Lower lobe of right lung (tissue), 2 donors: ENCODE results near the gene TCF7L1. TPM values are rescaled to one million over a fixed set of nuclear protein-coding genes. Genes with fewer than 3 reads are reported as not detected.

ENCODE experiments used
- ATAC-seq, 2 donors: fragments of 200-7000 bp; cut with Tn5 transposase; one replicate each; pipeline ENCODE4 v1.9.1; 2020 to 2022; ENCODE audit warnings: mild to moderate bottlenecking in 2 of 2, moderate library complexity in 2 of 2
- DNase-seq: peaks from one replicate; pipeline ENCODE4 v3.0.0-alpha.2; 2020
- H3K27ac ChIP-seq: fragments of 200-600 bp; one replicate; pipeline ENCODE4 v1.8.0; 2022
- H3K27me3 ChIP-seq: fragments of 200-600 bp; one replicate; pipeline ENCODE4 v1.8.0; 2022; ENCODE audit warnings: low read depth
- H3K36me3 ChIP-seq: fragments of 200-600 bp; one replicate; pipeline ENCODE4 v1.8.0; 2022; ENCODE audit warnings: mild to moderate bottlenecking
- H3K4me1 ChIP-seq: fragments of 200-600 bp; one replicate; pipeline ENCODE4 v1.8.0; 2022
- H3K4me3 ChIP-seq: fragments of 200-600 bp; one replicate; pipeline ENCODE4 v1.8.0; 2022; ENCODE audit warnings: mild to moderate bottlenecking
- H3K9me3 ChIP-seq: fragments of 200-600 bp; one replicate; pipeline ENCODE4 v1.8.0; 2022
- intact Hi-C: fragments of 100-400 bp; cut with DNase I; formaldehyde crosslinking; loops from one replicate; pipeline ENCODE4 v1.11.0; 2022
- total RNA-seq: library from RNA; stranded (reverse); fragmentation: NEBNext Ultra II Directional; extraction: Animal tissue kit (Norgen Biotek cat#: 25700); gene quantifications from one replicate; pipeline ENCODE4 v1.2.1, GENCODE V29; 2021
- TF ChIP-seq, protein P1 (sequence below): fragments of 200-600 bp; IDR thresholded peaks from one replicate; pipeline ENCODE4 v1.8.0; 2022; ENCODE audit warnings: antibody characterized with exemption, mild to moderate bottlenecking
- donor health status: DM: no; HTN: yes; CAD: no; lungs with severe emphysema.

TCF7L1 gene
- total RNA-seq, 1 donor from 2014 or later = 17.1 TPM

DNA sequence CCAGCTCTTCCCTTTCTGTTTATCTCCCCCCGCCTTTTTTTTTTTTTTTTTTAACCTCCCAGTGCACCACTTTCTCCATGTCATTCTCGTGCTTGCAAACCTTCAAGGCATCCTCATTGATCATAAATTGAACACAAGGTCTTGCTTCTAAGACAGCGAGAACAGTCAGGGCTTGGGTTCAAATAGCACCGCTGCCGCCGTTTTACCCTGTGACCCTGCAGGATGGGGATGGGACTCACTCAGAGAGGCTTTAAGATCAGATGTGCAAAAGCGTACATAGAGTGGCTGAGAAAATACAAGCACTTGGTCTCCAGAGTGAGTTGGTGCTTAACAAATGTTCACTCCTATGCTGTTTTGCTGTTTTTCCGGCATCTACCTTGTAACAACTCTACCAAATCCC is 93.6 kb downstream of the TCF7L1 start:
- H3K4me1 ChIP-seq = no peaks in the 10 kb centered on the region
- no peak overlapping the region for H3K27ac ChIP-seq
- no peaks in the 10 kb centered on the region for H3K9me3 ChIP-seq
- H3K27me3 ChIP-seq = no peaks in the 10 kb centered on the region
- ATAC-seq (no peak), DNase-seq (no peak)
- H3K36me3 ChIP-seq = no peaks in the 10 kb centered on the region
- intact Hi-C loops = no loop called here
- TF ChIP-seq, protein P1, sequence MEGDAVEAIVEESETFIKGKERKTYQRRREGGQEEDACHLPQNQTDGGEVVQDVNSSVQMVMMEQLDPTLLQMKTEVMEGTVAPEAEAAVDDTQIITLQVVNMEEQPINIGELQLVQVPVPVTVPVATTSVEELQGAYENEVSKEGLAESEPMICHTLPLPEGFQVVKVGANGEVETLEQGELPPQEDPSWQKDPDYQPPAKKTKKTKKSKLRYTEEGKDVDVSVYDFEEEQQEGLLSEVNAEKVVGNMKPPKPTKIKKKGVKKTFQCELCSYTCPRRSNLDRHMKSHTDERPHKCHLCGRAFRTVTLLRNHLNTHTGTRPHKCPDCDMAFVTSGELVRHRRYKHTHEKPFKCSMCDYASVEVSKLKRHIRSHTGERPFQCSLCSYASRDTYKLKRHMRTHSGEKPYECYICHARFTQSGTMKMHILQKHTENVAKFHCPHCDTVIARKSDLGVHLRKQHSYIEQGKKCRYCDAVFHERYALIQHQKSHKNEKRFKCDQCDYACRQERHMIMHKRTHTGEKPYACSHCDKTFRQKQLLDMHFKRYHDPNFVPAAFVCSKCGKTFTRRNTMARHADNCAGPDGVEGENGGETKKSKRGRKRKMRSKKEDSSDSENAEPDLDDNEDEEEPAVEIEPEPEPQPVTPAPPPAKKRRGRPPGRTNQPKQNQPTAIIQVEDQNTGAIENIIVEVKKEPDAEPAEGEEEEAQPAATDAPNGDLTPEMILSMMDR = no peak
- no peak overlapping the region for H3K4me3 ChIP-seq

DNA sequence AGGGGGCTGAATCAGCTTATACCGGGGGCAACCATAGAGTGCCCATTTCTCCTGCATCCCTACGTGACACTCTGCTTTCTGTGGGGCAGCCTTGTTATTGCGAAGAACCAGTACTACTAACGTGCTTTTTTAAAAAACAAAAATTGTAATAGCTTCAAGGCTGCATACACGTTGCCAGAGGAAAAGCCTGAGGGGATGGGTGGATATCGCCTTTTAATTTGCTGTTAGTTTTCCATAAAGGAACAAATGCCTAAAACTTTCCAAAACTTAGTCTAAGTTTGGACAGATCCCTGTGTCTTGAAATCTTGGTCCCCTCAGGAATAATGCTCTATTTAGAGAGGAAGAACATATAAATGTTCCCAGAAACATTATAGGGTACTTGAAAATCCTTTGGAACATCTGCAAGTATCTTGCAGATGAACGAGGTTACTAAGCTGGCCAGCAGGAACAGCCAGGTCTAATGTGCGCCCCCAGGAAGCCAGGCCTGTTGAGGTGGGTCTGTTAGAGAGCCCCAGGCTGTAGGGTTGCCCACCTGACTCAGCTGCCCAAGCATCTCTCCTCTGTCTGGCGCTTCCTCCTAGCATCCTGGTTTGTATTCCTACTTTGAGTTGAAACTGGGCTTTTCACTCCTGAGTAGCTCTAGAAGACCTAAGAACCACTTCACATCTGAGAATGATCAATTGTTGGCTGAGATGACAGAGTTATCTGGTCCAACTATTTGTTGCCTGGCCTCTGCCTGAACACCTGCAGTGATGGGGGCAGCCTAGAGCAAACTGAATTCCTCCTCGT is 97.7 kb downstream of the TCF7L1 start:
- no peak overlapping the region for H3K27ac ChIP-seq
- H3K4me1 ChIP-seq = peaks cover 6% of the 10 kb centered on the region
- TF ChIP-seq, protein P1 = no peak
- DNase-seq (no peak), ATAC-seq (no peak)
- H3K27me3 ChIP-seq = no peaks in the 10 kb centered on the region
- intact Hi-C loops = no loop called here
- H3K4me3 ChIP-seq = no peak overlapping the region
- H3K36me3 ChIP-seq = no peaks in the 10 kb centered on the region
- no peaks in the 10 kb centered on the region for H3K9me3 ChIP-seq

DNA sequence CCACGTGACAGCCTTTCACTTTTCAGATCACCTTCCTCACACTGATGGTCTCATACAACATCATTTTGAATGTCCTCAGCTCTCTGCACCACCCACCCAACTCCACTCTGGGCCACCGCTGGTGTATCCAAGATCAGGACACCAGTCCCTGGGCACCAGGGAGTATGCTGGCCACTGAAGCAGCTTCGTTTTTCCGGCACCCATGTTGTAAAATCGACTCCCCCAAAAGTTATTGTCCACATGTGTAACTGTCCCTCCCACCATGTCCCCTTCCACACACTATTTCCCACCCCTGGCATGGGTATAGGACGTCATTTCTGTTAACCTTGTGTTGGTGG is 98.2 kb downstream of the TCF7L1 start:
- H3K9me3 ChIP-seq = no peaks in the 10 kb centered on the region
- intact Hi-C loops = no loop called here
- no peak overlapping the region for H3K4me3 ChIP-seq
- H3K36me3 ChIP-seq = no peaks in the 10 kb centered on the region
- peaks cover 6% of the 10 kb centered on the region for H3K4me1 ChIP-seq
- no peak overlapping the region for H3K27ac ChIP-seq
- TF ChIP-seq, protein P1 = no peak
- H3K27me3 ChIP-seq = no peaks in the 10 kb centered on the region
- no peak for ATAC-seq
- no peak for DNase-seq

DNA sequence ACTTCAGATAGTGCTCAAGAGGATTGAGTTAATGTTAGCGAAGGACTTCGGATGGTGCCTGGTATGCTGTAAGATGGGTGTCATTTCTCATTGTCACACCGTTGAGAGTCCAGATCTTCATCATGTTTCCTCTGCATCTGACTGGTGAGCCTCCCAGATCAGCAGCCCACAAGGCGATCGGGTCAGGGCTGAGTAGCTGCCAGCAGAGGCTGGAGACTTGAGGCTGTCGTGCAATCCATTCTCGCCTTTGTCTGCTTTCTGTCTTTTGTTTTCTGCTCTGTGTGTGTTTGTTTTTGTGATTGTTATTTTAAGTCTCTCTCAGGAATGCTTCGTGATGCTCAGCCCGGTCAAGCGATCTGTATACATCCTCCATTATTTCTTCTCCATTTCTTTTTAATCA is 98.8 kb downstream of the TCF7L1 start:
- Histone ChIP-seq H3K9me3 (no peaks in the 10 kb centered on the region), H3K36me3 (no peaks in the 10 kb centered on the region), H3K4me1 (peaks cover 6% of the 10 kb centered on the region), H3K27me3 (no peaks in the 10 kb centered on the region), H3K27ac (no peak overlapping the region), H3K4me3 (no peak overlapping the region)
- ATAC-seq (no peak), DNase-seq (no peak)
- intact Hi-C loops = no loop called here
- TF ChIP-seq, protein P1 = no peak

DNA sequence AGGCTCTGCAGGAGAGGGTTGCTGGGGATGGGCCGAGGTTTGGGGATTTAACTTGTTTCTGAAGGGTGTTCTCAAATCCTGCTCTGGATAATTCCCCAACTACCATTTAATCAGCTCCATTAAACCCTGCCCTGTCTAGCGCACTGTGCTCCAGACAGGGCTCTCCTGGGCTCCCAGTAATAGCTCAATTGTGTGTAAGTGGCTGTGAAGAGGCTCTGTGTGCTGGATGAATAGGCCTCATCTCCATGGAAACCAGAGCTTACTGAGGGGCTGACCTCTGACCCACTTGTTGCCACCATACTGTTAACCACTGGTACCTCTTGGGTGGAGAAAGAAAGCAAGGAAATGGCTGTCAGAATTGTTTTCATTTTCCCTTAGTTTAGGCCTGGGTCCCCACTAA is 101.7 kb downstream of the TCF7L1 start:
- H3K27ac ChIP-seq = no peak overlapping the region
- no peak overlapping the region for H3K4me3 ChIP-seq
- H3K27me3 ChIP-seq = no peaks in the 10 kb centered on the region
- ATAC-seq (peak in 1 of 2 donors; percentile 19), DNase-seq (no peak)
- peaks cover 8% of the 10 kb centered on the region for H3K4me1 ChIP-seq
- no peaks in the 10 kb centered on the region for H3K9me3 ChIP-seq
- intact Hi-C loops = no loop called here
- H3K36me3 ChIP-seq = no peaks in the 10 kb centered on the region
- TF ChIP-seq, protein P1 = no peak
